ENCODE data around the gene SELENOM.

DNA sequence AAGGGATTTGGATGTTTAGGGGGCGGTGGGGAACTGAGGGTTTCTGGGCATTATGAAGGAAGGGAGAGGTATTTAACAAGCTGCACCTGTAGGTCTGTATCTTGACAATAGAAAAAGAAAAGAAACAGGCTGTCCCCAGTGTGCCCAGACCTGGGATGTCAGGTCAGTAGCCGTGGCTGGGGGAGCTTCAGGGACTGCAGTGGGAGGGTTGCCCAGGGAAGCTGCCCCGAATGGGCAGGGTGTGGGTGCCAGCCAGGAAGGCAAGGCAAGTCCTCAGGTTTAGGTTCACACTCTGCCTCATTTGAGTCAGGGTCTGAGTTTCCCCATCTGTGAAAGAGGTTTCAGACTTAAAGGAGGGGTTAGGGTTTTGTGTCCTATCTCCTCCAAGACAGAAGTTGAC, 16.9 kb upstream of the SELENOM start:
- TF ChIP-seq, protein P1, sequence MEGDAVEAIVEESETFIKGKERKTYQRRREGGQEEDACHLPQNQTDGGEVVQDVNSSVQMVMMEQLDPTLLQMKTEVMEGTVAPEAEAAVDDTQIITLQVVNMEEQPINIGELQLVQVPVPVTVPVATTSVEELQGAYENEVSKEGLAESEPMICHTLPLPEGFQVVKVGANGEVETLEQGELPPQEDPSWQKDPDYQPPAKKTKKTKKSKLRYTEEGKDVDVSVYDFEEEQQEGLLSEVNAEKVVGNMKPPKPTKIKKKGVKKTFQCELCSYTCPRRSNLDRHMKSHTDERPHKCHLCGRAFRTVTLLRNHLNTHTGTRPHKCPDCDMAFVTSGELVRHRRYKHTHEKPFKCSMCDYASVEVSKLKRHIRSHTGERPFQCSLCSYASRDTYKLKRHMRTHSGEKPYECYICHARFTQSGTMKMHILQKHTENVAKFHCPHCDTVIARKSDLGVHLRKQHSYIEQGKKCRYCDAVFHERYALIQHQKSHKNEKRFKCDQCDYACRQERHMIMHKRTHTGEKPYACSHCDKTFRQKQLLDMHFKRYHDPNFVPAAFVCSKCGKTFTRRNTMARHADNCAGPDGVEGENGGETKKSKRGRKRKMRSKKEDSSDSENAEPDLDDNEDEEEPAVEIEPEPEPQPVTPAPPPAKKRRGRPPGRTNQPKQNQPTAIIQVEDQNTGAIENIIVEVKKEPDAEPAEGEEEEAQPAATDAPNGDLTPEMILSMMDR (IDR thresholded peaks at IDR 0.05): no peak
- TF ChIP-seq POLR2A (IDR thresholded peaks at IDR 0.05) (no peak), EP300 (IDR thresholded peaks at IDR 0.05) (no peak)
